Panc1 (cell line): Measurements from ENCODE around the gene JPH2.

Experiments used
- SIN3A ChIP-seq: IDR thresholded peaks from 2 replicates; pipeline ENCODE4 v1.6.1; 2012; ENCODE audit warnings: low read depth, mild to moderate bottlenecking, low read length, moderate library complexity, borderline replicate concordance; ENCODE audit not compliant: insufficient read depth
- TF ChIP-seq, protein P1 (sequence below), 2 experiments: IDR thresholded peaks; 2 replicates each; pipeline ENCODE4 v1.6.1; 2011 to 2012; ENCODE audit warnings: low read depth in 2 of 2, control low read depth in 1 of 2, low read length in 1 of 2, mild to moderate bottlenecking in 1 of 2, moderate library complexity in 1 of 2; ENCODE audit not compliant: insufficient read depth in 1 of 2
- TF ChIP-seq, protein P2 (sequence below): fragments of 450-650 bp; IDR thresholded peaks from 2 replicates; pipeline ENCODE4 v1.5.1; 2017; ENCODE audit warnings: mild to moderate bottlenecking

DNA sequence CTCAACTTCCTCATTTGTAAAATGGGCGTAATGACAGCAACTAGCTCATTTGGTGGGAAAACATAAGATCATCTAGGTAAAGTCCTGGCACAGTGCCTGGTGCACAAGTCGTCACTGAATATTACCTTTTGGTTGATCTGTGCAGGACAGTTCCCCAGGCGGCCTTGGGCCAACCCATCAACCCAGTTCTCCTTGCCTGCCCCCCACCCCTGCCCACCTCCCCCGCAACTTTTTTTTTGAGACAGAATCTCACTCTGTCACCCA lies 99.2 kb downstream of the JPH2 start:
- TF ChIP-seq, protein P1, sequence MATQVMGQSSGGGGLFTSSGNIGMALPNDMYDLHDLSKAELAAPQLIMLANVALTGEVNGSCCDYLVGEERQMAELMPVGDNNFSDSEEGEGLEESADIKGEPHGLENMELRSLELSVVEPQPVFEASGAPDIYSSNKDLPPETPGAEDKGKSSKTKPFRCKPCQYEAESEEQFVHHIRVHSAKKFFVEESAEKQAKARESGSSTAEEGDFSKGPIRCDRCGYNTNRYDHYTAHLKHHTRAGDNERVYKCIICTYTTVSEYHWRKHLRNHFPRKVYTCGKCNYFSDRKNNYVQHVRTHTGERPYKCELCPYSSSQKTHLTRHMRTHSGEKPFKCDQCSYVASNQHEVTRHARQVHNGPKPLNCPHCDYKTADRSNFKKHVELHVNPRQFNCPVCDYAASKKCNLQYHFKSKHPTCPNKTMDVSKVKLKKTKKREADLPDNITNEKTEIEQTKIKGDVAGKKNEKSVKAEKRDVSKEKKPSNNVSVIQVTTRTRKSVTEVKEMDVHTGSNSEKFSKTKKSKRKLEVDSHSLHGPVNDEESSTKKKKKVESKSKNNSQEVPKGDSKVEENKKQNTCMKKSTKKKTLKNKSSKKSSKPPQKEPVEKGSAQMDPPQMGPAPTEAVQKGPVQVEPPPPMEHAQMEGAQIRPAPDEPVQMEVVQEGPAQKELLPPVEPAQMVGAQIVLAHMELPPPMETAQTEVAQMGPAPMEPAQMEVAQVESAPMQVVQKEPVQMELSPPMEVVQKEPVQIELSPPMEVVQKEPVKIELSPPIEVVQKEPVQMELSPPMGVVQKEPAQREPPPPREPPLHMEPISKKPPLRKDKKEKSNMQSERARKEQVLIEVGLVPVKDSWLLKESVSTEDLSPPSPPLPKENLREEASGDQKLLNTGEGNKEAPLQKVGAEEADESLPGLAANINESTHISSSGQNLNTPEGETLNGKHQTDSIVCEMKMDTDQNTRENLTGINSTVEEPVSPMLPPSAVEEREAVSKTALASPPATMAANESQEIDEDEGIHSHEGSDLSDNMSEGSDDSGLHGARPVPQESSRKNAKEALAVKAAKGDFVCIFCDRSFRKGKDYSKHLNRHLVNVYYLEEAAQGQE (IDR thresholded peaks at IDR 0.05; ENCODE audit: insufficient read depth in 1 of 2, low read depth in 2 of 2, low read length in 1 of 2), result no peak
- TF ChIP-seq, protein P2, sequence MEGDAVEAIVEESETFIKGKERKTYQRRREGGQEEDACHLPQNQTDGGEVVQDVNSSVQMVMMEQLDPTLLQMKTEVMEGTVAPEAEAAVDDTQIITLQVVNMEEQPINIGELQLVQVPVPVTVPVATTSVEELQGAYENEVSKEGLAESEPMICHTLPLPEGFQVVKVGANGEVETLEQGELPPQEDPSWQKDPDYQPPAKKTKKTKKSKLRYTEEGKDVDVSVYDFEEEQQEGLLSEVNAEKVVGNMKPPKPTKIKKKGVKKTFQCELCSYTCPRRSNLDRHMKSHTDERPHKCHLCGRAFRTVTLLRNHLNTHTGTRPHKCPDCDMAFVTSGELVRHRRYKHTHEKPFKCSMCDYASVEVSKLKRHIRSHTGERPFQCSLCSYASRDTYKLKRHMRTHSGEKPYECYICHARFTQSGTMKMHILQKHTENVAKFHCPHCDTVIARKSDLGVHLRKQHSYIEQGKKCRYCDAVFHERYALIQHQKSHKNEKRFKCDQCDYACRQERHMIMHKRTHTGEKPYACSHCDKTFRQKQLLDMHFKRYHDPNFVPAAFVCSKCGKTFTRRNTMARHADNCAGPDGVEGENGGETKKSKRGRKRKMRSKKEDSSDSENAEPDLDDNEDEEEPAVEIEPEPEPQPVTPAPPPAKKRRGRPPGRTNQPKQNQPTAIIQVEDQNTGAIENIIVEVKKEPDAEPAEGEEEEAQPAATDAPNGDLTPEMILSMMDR, result no peak
- no peak for TF ChIP-seq SIN3A
